ENCODE results near the gene CCDC192. TPM values are rescaled to one million over a fixed set of nuclear protein-coding genes. Genes with fewer than 3 reads are reported as not detected.

Gene CCDC192
- total RNA-seq, 4 donors from 2014 or later = not detected

DNA sequence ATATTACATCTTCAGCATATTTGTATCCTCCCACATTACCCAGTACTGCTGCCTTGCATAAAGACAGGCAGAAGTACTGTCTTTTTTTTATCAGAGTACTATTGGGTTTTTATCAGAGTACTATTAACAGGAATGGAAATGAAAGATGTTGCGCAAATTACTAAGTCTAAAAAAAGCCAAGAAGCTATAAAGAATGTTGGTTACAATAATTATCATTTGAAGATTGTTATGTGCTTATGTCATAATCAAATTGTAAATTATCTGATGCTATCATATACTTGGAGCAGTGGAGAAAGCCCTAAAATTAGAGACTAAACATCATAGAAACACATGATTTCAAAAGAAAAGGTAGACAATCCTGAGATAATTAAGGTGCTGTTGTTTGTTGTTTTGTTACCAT lies 188.8 kb downstream of the CCDC192 start:
- Histone ChIP-seq H3K27ac (no peak overlapping the region), H3K27me3 (no peaks in the 10 kb centered on the region), H3K9me3 (no peaks in the 10 kb centered on the region), H3K4me3 (no peak overlapping the region), H3K36me3 (no peaks in the 10 kb centered on the region), H3K4me1 (peaks cover 0 to 7% (median 0%) of the 10 kb centered on the region in 4 donors)
- DNase-seq = no peak
- in situ Hi-C loops (cut with MboI; ENCODE audit: low pct_ligation_motif_present in 1 of 4, low pct_unique_long_range_greater_than_20kb in 1 of 4, low sequenced_read_pairs in 3 of 4) = no loop called here
- 88 to 96% methylated on average over 1 of the region's 1 CpG for WGBS, 2 donors (ENCODE audit: low coverage in 1 of 2)
- TF ChIP-seq CTCF (IDR thresholded peaks at IDR 0.05) = no peak
- no peak for TF ChIP-seq POLR2A (IDR thresholded peaks at IDR 0.05)
- no peak for TF ChIP-seq POLR2AphosphoS5 (IDR thresholded peaks at IDR 0.05)
- TF ChIP-seq EP300 (IDR thresholded peaks at IDR 0.05; ENCODE audit: low read depth) = no peak
- intact Hi-C loops (cut with DNase I; ENCODE audit: low total_unique reads) = no loop called here

- Histone ChIP-seq H3K27ac (no peak overlapping the region), H3K36me3 (no peaks in the 10 kb centered on the region), H3K4me1 (peaks cover 0 to 7% (median 0%) of the 10 kb centered on the region in 4 donors), H3K9me3 (no peaks in the 10 kb centered on the region), H3K27me3 (no peaks in the 10 kb centered on the region), H3K4me3 (no peak overlapping the region)
- no peak for DNase-seq
- no peak for TF ChIP-seq POLR2A (IDR thresholded peaks at IDR 0.05)
- no peak for TF ChIP-seq EP300 (IDR thresholded peaks at IDR 0.05; ENCODE audit: low read depth)
- TF ChIP-seq CTCF (IDR thresholded peaks at IDR 0.05) = no peak
- no peak for TF ChIP-seq POLR2AphosphoS5 (IDR thresholded peaks at IDR 0.05)
- 47 to 53% methylated on average over 5 to 6 of the region's 6 CpGs for WGBS, 2 donors (ENCODE audit: low coverage in 1 of 2)
- in situ Hi-C loops (cut with MboI; ENCODE audit: low pct_ligation_motif_present in 1 of 4, low pct_unique_long_range_greater_than_20kb in 1 of 4, low sequenced_read_pairs in 3 of 4) = no loop called here
- intact Hi-C loops (cut with DNase I; ENCODE audit: low total_unique reads) = no loop called here
Measured at GRCh38 chr5:127892467-127893207, 189.4 kb downstream of the CCDC192 start.

DNA sequence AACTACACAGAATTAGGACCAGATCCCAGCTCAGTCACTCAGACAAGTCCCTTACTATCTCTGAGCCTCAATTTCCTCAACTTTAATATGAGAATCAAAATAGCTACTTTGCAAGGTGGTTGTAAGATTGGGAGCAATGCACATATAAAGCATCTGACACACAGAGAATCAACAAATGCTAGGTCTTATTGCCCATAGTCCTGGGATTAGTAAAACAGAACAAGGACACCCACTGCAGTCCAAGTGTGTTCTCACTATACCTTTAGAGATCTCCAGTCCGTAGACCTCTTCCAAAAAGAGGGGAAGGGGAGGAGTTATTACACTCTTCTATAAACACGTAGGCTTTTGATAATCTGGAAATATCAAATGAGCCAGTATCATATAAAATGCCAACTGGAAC lies 190.0 kb downstream of the CCDC192 start:
- H3K9me3 ChIP-seq = no peaks in the 10 kb centered on the region
- TF ChIP-seq POLR2AphosphoS5 (IDR thresholded peaks at IDR 0.05) (no peak), POLR2A (IDR thresholded peaks at IDR 0.05) (no peak), CTCF (IDR thresholded peaks at IDR 0.05) (no peak), EP300 (IDR thresholded peaks at IDR 0.05; ENCODE audit: low read depth) (no peak)
- H3K4me3 ChIP-seq = no peak overlapping the region
- H3K4me1 ChIP-seq = peaks cover 0 to 7% (median 0%) of the 10 kb centered on the region in 4 donors
- no peaks in the 10 kb centered on the region for H3K27me3 ChIP-seq
- WGBS, 2 donors (ENCODE audit: low coverage in 1 of 2) = 50 to 79% methylated on average over 1 to 2 of the region's 2 CpGs
- in situ Hi-C loops (cut with MboI; ENCODE audit: low pct_ligation_motif_present in 1 of 4, low pct_unique_long_range_greater_than_20kb in 1 of 4, low sequenced_read_pairs in 3 of 4) = no loop called here
- intact Hi-C loops (cut with DNase I; ENCODE audit: low total_unique reads) = no loop called here
- no peak overlapping the region for H3K27ac ChIP-seq
- DNase-seq = no peak
- no peaks in the 10 kb centered on the region for H3K36me3 ChIP-seq

GRCh38 chr5:127894461-127894860 lies 191.3 kb downstream of the CCDC192 start:
- in situ Hi-C loops (cut with MboI; ENCODE audit: low pct_ligation_motif_present in 1 of 4, low pct_unique_long_range_greater_than_20kb in 1 of 4, low sequenced_read_pairs in 3 of 4) = no loop called here
- DNase-seq = no peak
- WGBS, 2 donors (ENCODE audit: low coverage in 1 of 2) = 92 to 96% methylated on average over 5 of the region's 5 CpGs
- intact Hi-C loops (cut with DNase I; ENCODE audit: low total_unique reads) = no loop called here
- Histone ChIP-seq H3K4me3 (no peak overlapping the region), H3K27me3 (no peaks in the 10 kb centered on the region), H3K9me3 (no peaks in the 10 kb centered on the region), H3K36me3 (no peaks in the 10 kb centered on the region), H3K4me1 (peaks cover 0 to 15% (median 3%) of the 10 kb centered on the region in 4 donors), H3K27ac (no peak overlapping the region)
- TF ChIP-seq EP300 (IDR thresholded peaks at IDR 0.05; ENCODE audit: low read depth) (no peak), POLR2AphosphoS5 (IDR thresholded peaks at IDR 0.05) (no peak), POLR2A (IDR thresholded peaks at IDR 0.05) (no peak), CTCF (IDR thresholded peaks at IDR 0.05) (no peak)

All from transverse colon (tissue), 4 donors.